Panc1 (cell line): ENCODE data around the gene SBK2.

Source experiments
- CTCF ChIP-seq: fragments of 450-650 bp; IDR thresholded peaks from 2 replicates; pipeline ENCODE4 v1.5.1; 2017; ENCODE audit warnings: mild to moderate bottlenecking
- POLR2AphosphoS5 ChIP-seq: IDR thresholded peaks from 2 replicates; pipeline ENCODE4 v1.6.1; 2012; ENCODE audit warnings: mild to moderate bottlenecking, low read depth, low read length, moderate library complexity
- REST ChIP-seq, 2 experiments: IDR thresholded peaks; 2 replicates each; pipeline ENCODE4 v1.6.1; 2011 to 2012; ENCODE audit warnings: low read depth in 2 of 2, control low read depth in 1 of 2, low read length in 1 of 2, mild to moderate bottlenecking in 1 of 2, moderate library complexity in 1 of 2; ENCODE audit not compliant: insufficient read depth in 1 of 2
- SIN3A ChIP-seq: IDR thresholded peaks from 2 replicates; pipeline ENCODE4 v1.6.1; 2012; ENCODE audit warnings: low read depth, mild to moderate bottlenecking, low read length, moderate library complexity, borderline replicate concordance; ENCODE audit not compliant: insufficient read depth

GRCh38 chr19:55536951-55537740, at the start of gene SBK2:
- TF ChIP-seq CTCF, result no peak
- no peak for TF ChIP-seq REST (IDR thresholded peaks at IDR 0.05; ENCODE audit: insufficient read depth in 1 of 2, low read depth in 2 of 2, low read length in 1 of 2)
- no peak for TF ChIP-seq SIN3A
- no peak for TF ChIP-seq POLR2AphosphoS5
